Measurements from ENCODE around the gene CFTR. TPM values are rescaled to one million over a fixed set of nuclear protein-coding genes. Genes with fewer than 3 reads are reported as not detected.

Gene CFTR
- total RNA-seq, 1 experiment from 2014 or later: 0.72 TPM

DNA sequence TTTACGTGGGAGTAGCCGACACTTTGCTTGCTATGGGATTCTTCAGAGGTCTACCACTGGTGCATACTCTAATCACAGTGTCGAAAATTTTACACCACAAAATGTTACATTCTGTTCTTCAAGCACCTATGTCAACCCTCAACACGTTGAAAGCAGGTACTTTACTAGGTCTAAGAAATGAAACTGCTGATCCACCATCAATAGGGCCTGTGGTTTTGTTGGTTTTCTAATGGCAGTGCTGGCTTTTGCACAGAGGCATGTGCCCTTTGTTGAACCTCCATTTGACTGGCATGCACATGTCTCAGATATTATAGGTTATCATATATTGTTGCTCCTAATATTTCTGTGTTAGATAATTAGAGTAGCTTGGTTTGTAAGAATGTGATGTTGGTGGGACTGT, 123.8 kb downstream of the CFTR start (continued):
- TF ChIP-seq, protein P1, sequence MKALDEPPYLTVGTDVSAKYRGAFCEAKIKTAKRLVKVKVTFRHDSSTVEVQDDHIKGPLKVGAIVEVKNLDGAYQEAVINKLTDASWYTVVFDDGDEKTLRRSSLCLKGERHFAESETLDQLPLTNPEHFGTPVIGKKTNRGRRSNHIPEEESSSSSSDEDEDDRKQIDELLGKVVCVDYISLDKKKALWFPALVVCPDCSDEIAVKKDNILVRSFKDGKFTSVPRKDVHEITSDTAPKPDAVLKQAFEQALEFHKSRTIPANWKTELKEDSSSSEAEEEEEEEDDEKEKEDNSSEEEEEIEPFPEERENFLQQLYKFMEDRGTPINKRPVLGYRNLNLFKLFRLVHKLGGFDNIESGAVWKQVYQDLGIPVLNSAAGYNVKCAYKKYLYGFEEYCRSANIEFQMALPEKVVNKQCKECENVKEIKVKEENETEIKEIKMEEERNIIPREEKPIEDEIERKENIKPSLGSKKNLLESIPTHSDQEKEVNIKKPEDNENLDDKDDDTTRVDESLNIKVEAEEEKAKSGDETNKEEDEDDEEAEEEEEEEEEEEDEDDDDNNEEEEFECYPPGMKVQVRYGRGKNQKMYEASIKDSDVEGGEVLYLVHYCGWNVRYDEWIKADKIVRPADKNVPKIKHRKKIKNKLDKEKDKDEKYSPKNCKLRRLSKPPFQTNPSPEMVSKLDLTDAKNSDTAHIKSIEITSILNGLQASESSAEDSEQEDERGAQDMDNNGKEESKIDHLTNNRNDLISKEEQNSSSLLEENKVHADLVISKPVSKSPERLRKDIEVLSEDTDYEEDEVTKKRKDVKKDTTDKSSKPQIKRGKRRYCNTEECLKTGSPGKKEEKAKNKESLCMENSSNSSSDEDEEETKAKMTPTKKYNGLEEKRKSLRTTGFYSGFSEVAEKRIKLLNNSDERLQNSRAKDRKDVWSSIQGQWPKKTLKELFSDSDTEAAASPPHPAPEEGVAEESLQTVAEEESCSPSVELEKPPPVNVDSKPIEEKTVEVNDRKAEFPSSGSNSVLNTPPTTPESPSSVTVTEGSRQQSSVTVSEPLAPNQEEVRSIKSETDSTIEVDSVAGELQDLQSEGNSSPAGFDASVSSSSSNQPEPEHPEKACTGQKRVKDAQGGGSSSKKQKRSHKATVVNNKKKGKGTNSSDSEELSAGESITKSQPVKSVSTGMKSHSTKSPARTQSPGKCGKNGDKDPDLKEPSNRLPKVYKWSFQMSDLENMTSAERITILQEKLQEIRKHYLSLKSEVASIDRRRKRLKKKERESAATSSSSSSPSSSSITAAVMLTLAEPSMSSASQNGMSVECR (CRISPR knock-in tag; IDR thresholded peaks at IDR 0.05; ENCODE audit: borderline replicate concordance): no peak
- no peak for TF ChIP-seq HMGA2 (CRISPR knock-in tag; IDR thresholded peaks at IDR 0.05)
- TF ChIP-seq TEAD1 (CRISPR knock-in tag; IDR thresholded peaks at IDR 0.05): no peak
- TF ChIP-seq CREB1 (CRISPR knock-in tag; IDR thresholded peaks at IDR 0.05): no peak
- TF ChIP-seq, protein P2, sequence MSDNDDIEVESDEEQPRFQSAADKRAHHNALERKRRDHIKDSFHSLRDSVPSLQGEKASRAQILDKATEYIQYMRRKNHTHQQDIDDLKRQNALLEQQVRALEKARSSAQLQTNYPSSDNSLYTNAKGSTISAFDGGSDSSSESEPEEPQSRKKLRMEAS (CRISPR knock-in tag; IDR thresholded peaks at IDR 0.05): no peak
- TF ChIP-seq, protein P3, sequence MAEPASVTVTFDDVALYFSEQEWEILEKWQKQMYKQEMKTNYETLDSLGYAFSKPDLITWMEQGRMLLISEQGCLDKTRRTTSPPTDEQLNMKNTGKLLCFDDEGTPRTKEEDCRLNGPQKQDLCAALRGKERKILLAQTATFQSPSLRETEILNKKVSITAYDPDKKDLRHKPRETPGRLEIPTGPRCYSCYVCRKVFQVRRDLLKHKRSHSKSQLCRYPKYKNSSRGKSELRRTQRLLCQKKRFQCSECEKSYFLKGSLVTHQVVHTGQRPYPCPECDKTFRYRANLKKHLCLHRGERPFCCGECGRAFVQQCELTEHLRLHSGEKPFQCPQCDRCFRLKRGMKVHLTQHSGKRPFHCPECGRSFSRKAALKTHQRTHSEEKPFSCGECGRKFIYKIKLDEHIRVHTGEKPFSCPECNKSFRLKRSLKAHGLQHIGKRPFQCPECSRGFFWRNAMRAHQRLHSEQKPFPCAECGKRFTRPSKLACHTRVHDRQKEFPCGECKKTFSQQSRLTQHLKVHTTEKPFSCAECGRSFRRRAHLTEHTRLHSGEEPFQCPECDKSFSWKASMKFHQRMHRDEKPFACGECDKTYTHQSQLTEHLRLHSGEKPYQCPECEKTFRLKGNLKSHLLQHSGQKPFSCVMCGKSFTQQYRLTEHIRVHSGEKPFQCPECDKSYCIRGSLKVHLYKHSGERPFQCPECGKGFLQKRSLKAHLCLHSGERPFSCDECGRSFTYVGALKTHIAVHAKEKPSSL (CRISPR knock-in tag; conservative IDR thresholded peaks at IDR 0.05): no peak
- TF ChIP-seq EMX1 (CRISPR knock-in tag; IDR thresholded peaks at IDR 0.05): no peak
- no peak for TF ChIP-seq ZNF121 (CRISPR knock-in tag; IDR thresholded peaks at IDR 0.05)
- TF ChIP-seq, protein P4, sequence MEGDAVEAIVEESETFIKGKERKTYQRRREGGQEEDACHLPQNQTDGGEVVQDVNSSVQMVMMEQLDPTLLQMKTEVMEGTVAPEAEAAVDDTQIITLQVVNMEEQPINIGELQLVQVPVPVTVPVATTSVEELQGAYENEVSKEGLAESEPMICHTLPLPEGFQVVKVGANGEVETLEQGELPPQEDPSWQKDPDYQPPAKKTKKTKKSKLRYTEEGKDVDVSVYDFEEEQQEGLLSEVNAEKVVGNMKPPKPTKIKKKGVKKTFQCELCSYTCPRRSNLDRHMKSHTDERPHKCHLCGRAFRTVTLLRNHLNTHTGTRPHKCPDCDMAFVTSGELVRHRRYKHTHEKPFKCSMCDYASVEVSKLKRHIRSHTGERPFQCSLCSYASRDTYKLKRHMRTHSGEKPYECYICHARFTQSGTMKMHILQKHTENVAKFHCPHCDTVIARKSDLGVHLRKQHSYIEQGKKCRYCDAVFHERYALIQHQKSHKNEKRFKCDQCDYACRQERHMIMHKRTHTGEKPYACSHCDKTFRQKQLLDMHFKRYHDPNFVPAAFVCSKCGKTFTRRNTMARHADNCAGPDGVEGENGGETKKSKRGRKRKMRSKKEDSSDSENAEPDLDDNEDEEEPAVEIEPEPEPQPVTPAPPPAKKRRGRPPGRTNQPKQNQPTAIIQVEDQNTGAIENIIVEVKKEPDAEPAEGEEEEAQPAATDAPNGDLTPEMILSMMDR (IDR thresholded peaks at IDR 0.05): no peak

DNA sequence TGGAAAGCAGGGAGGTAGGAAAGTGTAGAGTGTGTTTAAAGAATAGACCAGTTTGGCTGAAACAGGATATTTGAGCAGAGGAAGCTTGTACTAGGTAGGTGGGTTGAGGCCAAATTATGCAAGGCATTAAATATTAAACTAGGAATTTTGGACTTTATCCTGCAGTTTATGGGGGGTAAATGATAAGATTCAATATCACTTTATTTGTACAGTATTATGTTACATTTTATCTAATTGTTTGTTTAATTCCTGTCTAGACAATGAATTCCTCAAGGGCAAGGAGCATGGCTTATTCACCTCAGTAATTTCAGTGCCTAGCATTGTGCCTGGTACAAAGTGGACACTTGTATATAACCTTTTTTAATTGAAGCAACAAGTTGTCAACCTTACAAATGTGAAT, 125.9 kb downstream of the CFTR start:
- H3K36me3 Mint-ChIP-seq: no peaks in the 10 kb centered on the region
- ChIA-PET CTCF (no interaction called here), POLR2A (no interaction called here)
- no peak for TF ChIP-seq CBFB (CRISPR knock-in tag; IDR thresholded peaks at IDR 0.05; ENCODE audit: low read depth)
- no peak for TF ChIP-seq ZNF423 (CRISPR knock-in tag; IDR thresholded peaks at IDR 0.05)
- no peak for TF ChIP-seq HMGA2 (CRISPR knock-in tag; IDR thresholded peaks at IDR 0.05)
- no peak for TF ChIP-seq CREM (CRISPR knock-in tag; IDR thresholded peaks at IDR 0.05)
- ATAC-seq: no peak
- no peaks in the 10 kb centered on the region for H3K9me3 Mint-ChIP-seq
- no peak overlapping the region for H3K4me3 Mint-ChIP-seq
- no peaks in the 10 kb centered on the region for H3K27me3 Mint-ChIP-seq (ENCODE audit: low read depth)
- no peak for DNase-seq (ENCODE audit: low spot score)
- no peak overlapping the region; the same call in 1 of the 2 replicates for H3K27ac Mint-ChIP-seq
- H3K4me1 Mint-ChIP-seq: no peaks in the 10 kb centered on the region

DNA sequence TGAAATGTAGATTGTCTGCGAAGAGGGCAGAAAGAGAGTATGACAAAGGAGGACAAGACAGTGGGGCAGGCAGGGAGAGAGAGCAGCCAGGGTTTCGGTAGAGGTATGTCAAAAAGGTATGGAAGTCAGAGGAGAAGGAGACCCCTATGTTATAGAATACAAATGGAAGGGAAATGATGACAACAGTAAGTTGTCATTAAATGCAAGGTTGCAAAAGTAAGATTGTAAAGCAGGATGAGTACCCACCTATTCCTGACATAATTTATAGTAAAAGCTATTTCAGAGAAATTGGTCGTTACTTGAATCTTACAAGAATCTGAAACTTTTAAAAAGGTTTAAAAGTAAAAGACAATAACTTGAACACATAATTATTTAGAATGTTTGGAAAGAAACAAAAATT, 126.3 kb downstream of the CFTR start:
- ATAC-seq: no peak
- no peak overlapping the region; the same call in 1 of the 2 replicates for H3K27ac Mint-ChIP-seq
- TF ChIP-seq ZNF263 (CRISPR knock-in tag; IDR thresholded peaks at IDR 0.05; ENCODE audit: low read depth) (no peak), ESRRA (CRISPR knock-in tag; IDR thresholded peaks at IDR 0.05; ENCODE audit: borderline replicate concordance) (no peak), NR1H2 (CRISPR knock-in tag; IDR thresholded peaks at IDR 0.05) (no peak), ZNF423 (CRISPR knock-in tag; IDR thresholded peaks at IDR 0.05) (no peak), CREM (CRISPR knock-in tag; IDR thresholded peaks at IDR 0.05) (no peak)
- TF ChIP-seq, protein P5, sequence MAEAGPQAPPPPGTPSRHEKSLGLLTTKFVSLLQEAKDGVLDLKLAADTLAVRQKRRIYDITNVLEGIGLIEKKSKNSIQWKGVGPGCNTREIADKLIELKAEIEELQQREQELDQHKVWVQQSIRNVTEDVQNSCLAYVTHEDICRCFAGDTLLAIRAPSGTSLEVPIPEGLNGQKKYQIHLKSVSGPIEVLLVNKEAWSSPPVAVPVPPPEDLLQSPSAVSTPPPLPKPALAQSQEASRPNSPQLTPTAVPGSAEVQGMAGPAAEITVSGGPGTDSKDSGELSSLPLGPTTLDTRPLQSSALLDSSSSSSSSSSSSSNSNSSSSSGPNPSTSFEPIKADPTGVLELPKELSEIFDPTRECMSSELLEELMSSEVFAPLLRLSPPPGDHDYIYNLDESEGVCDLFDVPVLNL (CRISPR knock-in tag; IDR thresholded peaks at IDR 0.05; ENCODE audit: borderline replicate concordance, low read depth): no peak
- TF ChIP-seq, protein P6, sequence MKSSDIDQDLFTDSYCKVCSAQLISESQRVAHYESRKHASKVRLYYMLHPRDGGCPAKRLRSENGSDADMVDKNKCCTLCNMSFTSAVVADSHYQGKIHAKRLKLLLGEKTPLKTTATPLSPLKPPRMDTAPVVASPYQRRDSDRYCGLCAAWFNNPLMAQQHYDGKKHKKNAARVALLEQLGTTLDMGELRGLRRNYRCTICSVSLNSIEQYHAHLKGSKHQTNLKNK (CRISPR knock-in tag; IDR thresholded peaks at IDR 0.05): no peak
- TF ChIP-seq, protein P7, sequence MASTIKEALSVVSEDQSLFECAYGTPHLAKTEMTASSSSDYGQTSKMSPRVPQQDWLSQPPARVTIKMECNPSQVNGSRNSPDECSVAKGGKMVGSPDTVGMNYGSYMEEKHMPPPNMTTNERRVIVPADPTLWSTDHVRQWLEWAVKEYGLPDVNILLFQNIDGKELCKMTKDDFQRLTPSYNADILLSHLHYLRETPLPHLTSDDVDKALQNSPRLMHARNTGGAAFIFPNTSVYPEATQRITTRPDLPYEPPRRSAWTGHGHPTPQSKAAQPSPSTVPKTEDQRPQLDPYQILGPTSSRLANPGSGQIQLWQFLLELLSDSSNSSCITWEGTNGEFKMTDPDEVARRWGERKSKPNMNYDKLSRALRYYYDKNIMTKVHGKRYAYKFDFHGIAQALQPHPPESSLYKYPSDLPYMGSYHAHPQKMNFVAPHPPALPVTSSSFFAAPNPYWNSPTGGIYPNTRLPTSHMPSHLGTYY (CRISPR knock-in tag; IDR thresholded peaks at IDR 0.05): no peak
- ChIA-PET CTCF (no interaction called here), POLR2A (no interaction called here)
- DNase-seq (ENCODE audit: low spot score): no peak
- no peaks in the 10 kb centered on the region for H3K9me3 Mint-ChIP-seq
- no peaks in the 10 kb centered on the region for H3K27me3 Mint-ChIP-seq (ENCODE audit: low read depth)
- no peaks in the 10 kb centered on the region for H3K36me3 Mint-ChIP-seq
- H3K4me1 Mint-ChIP-seq: no peaks in the 10 kb centered on the region
- H3K4me3 Mint-ChIP-seq: no peak overlapping the region
